OCI-LY1 (cell line): Measurements from ENCODE around the gene COL1A2.

Experiments used
- EZH2 ChIP-seq: fragments of 200-600 bp; sonication (generic), shearing (Covaris generic); IDR thresholded peaks from 2 replicates; pipeline ENCODE4 v1.8.0; 2017; ENCODE audit warnings: borderline replicate concordance, mixed run types, mild to moderate bottlenecking, antibody characterized with exemption, low read length, moderate library complexity, mixed read lengths
- TF ChIP-seq, protein P1 (sequence below): fragments of 200-600 bp; sonication (generic), shearing (Covaris generic); IDR thresholded peaks from 2 replicates; pipeline ENCODE4 v1.5.1; 2017; ENCODE audit warnings: mild to moderate bottlenecking, antibody characterized with exemption, low read length, moderate library complexity, mixed read lengths

DNA sequence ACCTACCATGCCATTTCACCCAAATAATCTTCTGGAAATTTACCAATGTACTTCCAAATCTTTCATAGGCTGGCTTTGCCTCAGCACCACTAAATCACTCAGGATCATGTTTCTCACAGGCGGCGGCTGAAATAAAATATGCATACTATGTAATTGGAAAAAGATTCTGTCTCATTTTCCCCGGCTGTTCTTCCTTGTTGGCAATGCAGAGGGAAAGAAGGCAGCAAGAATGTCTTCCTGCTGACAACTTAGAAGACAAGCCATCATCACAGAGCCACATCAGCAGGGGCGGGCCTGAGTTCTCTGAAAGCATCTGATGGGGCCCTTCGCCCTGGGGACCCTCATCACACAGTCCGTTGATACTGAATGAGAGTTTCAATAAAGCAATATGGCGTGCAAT lies 39.2 kb upstream of the COL1A2 start:
- TF ChIP-seq, protein P1, sequence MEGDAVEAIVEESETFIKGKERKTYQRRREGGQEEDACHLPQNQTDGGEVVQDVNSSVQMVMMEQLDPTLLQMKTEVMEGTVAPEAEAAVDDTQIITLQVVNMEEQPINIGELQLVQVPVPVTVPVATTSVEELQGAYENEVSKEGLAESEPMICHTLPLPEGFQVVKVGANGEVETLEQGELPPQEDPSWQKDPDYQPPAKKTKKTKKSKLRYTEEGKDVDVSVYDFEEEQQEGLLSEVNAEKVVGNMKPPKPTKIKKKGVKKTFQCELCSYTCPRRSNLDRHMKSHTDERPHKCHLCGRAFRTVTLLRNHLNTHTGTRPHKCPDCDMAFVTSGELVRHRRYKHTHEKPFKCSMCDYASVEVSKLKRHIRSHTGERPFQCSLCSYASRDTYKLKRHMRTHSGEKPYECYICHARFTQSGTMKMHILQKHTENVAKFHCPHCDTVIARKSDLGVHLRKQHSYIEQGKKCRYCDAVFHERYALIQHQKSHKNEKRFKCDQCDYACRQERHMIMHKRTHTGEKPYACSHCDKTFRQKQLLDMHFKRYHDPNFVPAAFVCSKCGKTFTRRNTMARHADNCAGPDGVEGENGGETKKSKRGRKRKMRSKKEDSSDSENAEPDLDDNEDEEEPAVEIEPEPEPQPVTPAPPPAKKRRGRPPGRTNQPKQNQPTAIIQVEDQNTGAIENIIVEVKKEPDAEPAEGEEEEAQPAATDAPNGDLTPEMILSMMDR = no peak
- no peak for TF ChIP-seq EZH2
